ENCODE results near the gene ZNF841. TPM values are rescaled to one million over a fixed set of nuclear protein-coding genes. Genes with fewer than 3 reads are reported as not detected.

ZNF841 gene
- total RNA-seq, 1 experiment from 2014 or later = 23.3 TPM

- Histone ChIP-seq H2AFZ (ENCODE audit: low read length) (no peak overlapping the region), H3K27me3 (ENCODE audit: insufficient read depth, low read length) (no peaks in the 10 kb centered on the region), H4K8ac (replicated peaks; ENCODE audit: insufficient read length, low read depth, low read length) (no peak overlapping the region), H2BK20ac (ENCODE audit: low read depth, low read length, poor library complexity, severe bottlenecking) (no peak overlapping the region), H3K79me1 (ENCODE audit: insufficient read depth, low read depth, low read length, poor library complexity, severe bottlenecking) (no peaks in the 10 kb centered on the region), H3K18ac (ENCODE audit: insufficient read length, low read depth, low read length) (no peak overlapping the region), H4K5ac (ENCODE audit: insufficient read length, low read depth, low read length) (no peak overlapping the region), H3K23ac (ENCODE audit: insufficient read length, low read depth, low read length) (no peak overlapping the region), H4K20me1 (ENCODE audit: control insufficient read depth, insufficient read depth, insufficient read length) (no peaks in the 10 kb centered on the region), H2AK5ac (ENCODE audit: insufficient read length, low read length) (no peak overlapping the region), H4K91ac (ENCODE audit: insufficient read length, low read depth, low read length) (no peak overlapping the region), H3K4me1 (ENCODE audit: insufficient read depth, low read length) (no peaks in the 10 kb centered on the region), H3K9me3 (ENCODE audit: control insufficient read depth, low read depth, low read length) (no peaks in the 10 kb centered on the region), H2BK15ac (ENCODE audit: low read depth, low read length) (no peak overlapping the region), H3K9ac (ENCODE audit: extremely low read depth, insufficient read length, low read length) (no peak overlapping the region), H3T11ph (ENCODE audit: low read length) (no peak overlapping the region), H3K4ac (ENCODE audit: low read depth, low read length) (no peak overlapping the region), H3K14ac (ENCODE audit: insufficient read depth, low read length) (no peak overlapping the region), H3K27ac (ENCODE audit: insufficient read length, low read depth, low read length) (no peak overlapping the region), H2BK5ac (ENCODE audit: insufficient read length, low read length) (no peak overlapping the region), H3K79me2 (ENCODE audit: insufficient read depth, low read length) (peaks cover 2% of the 10 kb centered on the region; the same call in 1 of the 2 replicates), H3K4me2 (ENCODE audit: insufficient read depth, insufficient read length, low read length) (no peak overlapping the region), H2BK120ac (ENCODE audit: low read depth, low read length, poor library complexity, severe bottlenecking) (no peak overlapping the region), H2BK12ac (ENCODE audit: insufficient read length, low read depth, low read length) (no peak overlapping the region), H3K56ac (ENCODE audit: insufficient read length, low read depth, low read length) (no peak overlapping the region), H3K23me2 (ENCODE audit: insufficient read length, low read depth, low read length, poor library complexity, severe bottlenecking) (no peaks in the 10 kb centered on the region)
- no peaks in the 10 kb centered on the region for H3K27me3 Mint-ChIP-seq (ENCODE audit: low read depth)
- H3K36me3 Mint-ChIP-seq (ENCODE audit: insufficient read depth in 1 of 3, low read depth in 3 of 3) = peaks cover 86 to 90% (median 87%) of the 10 kb centered on the region in 3 experiments
- no peak overlapping the region for H3K4me3 Mint-ChIP-seq
- no peak overlapping the region for H3K27ac Mint-ChIP-seq
- DNase-seq = no peak
- peaks cover 19 to 75% of the 10 kb centered on the region in 2 experiments for H3K9me3 Mint-ChIP-seq
- no peak for TF ChIP-seq CTCF (conservative IDR thresholded peaks at IDR 0.05)
- no peaks in the 10 kb centered on the region for H3K4me1 Mint-ChIP-seq
These were observed 9.1 kb downstream of the ZNF841 start for GRCh38 chr19:52086481-52086880.

All from H9 (cell line).